GM12892 (cell line): ENCODE data around the gene TBC1D2B.

Experiments
- POLR2A ChIP-seq: IDR thresholded peaks from 2 replicates; pipeline ENCODE4 v1.6.1; 2011; ENCODE audit warnings: low read depth, low read length, control low read depth
- POLR2AphosphoS5 ChIP-seq: IDR thresholded peaks from 2 replicates; pipeline ENCODE4 v1.6.1; 2011; ENCODE audit warnings: low read depth, low read length, control low read depth

DNA sequence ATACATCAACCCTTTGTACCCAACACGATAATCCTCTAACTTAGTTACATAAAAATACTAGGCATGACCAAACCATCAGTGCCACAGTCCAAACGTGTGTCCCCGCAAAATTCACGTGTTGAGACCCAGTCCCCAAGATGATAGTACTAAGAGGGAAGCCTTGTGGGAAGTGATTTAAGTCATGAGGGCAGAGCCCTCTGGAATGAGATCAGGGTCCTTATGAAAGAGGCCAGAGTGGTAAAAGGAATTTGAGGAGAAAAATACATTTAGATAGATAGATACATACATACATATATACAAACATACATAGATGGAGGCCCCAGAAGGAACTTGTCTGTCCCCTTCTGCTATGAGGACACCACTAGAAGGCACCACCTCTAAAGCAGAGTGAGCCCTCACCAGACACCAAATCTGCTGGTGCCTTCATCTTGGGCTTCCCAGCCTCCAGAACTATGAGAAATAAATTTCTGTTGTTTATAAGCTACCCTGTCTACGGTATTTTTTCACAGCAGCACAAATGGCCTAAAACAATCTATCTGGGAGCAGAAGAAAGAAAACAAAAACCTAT is 8.0 kb downstream of the TBC1D2B start:
- no peak for TF ChIP-seq POLR2A
- TF ChIP-seq POLR2AphosphoS5, result no peak
